Uterus (tissue), 2 donors: ENCODE data around the gene MAP3K20.

Experiments
- POLR2A ChIP-seq, 2 donors: fragments of 450-650 bp; IDR thresholded peaks; one replicate each; pipeline ENCODE4 v1.6.1; 2016; ENCODE audit warnings: antibody characterized with exemption in 2 of 2, mild to moderate bottlenecking in 1 of 2, moderate library complexity in 1 of 2
- TF ChIP-seq, protein P1 (sequence below), 4 experiments: fragments of 200-600 bp in 2 of 4; fragments of 450-650 bp in 2 of 4; sonication (generic) in 2 of 4; IDR thresholded peaks; one replicate each; pipeline ENCODE4 v1.5.1; 2016 to 2019; ENCODE audit warnings: antibody characterized with exemption in 4 of 4, mild to moderate bottlenecking in 2 of 4, moderate library complexity in 1 of 4

- TF ChIP-seq, protein P1, sequence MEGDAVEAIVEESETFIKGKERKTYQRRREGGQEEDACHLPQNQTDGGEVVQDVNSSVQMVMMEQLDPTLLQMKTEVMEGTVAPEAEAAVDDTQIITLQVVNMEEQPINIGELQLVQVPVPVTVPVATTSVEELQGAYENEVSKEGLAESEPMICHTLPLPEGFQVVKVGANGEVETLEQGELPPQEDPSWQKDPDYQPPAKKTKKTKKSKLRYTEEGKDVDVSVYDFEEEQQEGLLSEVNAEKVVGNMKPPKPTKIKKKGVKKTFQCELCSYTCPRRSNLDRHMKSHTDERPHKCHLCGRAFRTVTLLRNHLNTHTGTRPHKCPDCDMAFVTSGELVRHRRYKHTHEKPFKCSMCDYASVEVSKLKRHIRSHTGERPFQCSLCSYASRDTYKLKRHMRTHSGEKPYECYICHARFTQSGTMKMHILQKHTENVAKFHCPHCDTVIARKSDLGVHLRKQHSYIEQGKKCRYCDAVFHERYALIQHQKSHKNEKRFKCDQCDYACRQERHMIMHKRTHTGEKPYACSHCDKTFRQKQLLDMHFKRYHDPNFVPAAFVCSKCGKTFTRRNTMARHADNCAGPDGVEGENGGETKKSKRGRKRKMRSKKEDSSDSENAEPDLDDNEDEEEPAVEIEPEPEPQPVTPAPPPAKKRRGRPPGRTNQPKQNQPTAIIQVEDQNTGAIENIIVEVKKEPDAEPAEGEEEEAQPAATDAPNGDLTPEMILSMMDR (IDR thresholded peaks at IDR 0.05): no peak
- no peak for TF ChIP-seq POLR2A (IDR thresholded peaks at IDR 0.05)
These were observed 49.2 kb upstream of the MAP3K20 start for GRCh38 chr2:173026479-173026878.
